ENCODE measurements around the gene CAP2.

- TF ChIP-seq, protein P1, sequence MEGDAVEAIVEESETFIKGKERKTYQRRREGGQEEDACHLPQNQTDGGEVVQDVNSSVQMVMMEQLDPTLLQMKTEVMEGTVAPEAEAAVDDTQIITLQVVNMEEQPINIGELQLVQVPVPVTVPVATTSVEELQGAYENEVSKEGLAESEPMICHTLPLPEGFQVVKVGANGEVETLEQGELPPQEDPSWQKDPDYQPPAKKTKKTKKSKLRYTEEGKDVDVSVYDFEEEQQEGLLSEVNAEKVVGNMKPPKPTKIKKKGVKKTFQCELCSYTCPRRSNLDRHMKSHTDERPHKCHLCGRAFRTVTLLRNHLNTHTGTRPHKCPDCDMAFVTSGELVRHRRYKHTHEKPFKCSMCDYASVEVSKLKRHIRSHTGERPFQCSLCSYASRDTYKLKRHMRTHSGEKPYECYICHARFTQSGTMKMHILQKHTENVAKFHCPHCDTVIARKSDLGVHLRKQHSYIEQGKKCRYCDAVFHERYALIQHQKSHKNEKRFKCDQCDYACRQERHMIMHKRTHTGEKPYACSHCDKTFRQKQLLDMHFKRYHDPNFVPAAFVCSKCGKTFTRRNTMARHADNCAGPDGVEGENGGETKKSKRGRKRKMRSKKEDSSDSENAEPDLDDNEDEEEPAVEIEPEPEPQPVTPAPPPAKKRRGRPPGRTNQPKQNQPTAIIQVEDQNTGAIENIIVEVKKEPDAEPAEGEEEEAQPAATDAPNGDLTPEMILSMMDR (IDR thresholded peaks at IDR 0.05), result no peak
- no peak for TF ChIP-seq EP300 (IDR thresholded peaks at IDR 0.05)
- TF ChIP-seq POLR2A (IDR thresholded peaks at IDR 0.05), result no peak
These were observed 99.9 kb downstream of the CAP2 start for GRCh38 chr6:17493286-17493685.
